PFSK-1 (cell line): Measurements from ENCODE around the gene CFAP61.

Experiments used
- POLR2AphosphoS5 ChIP-seq: IDR thresholded peaks from 2 replicates; pipeline ENCODE4 v1.6.1; 2012; ENCODE audit warnings: low read depth, mild to moderate bottlenecking, control low read depth, low read length, moderate library complexity
- REST ChIP-seq, 2 experiments: IDR thresholded peaks; 2 replicates each; pipeline versions ENCODE4 v1.6.1 to v1.8.0; 2011 to 2012; ENCODE audit warnings: low read depth in 2 of 2, low read length in 2 of 2, control low read depth in 1 of 2, inconsistent platforms in 1 of 2, mild to moderate bottlenecking in 1 of 2, moderate library complexity in 1 of 2; ENCODE audit not compliant: insufficient read depth in 1 of 2
- SIN3A ChIP-seq: IDR thresholded peaks from 2 replicates; pipeline ENCODE4 v1.6.1; 2012; ENCODE audit warnings: mild to moderate bottlenecking, low read length, moderate library complexity, borderline replicate concordance; ENCODE audit not compliant: insufficient read depth
- TAF1 ChIP-seq: IDR thresholded peaks from 2 replicates; pipeline ENCODE4 v1.6.1; 2012; ENCODE audit warnings: low read length, control low read depth, borderline replicate concordance; ENCODE audit not compliant: insufficient read depth

GRCh38 chr20:20343932-20344331, 291.6 kb downstream of the CFAP61 start:
- no peak for TF ChIP-seq REST (IDR thresholded peaks at IDR 0.05; ENCODE audit: insufficient read depth in 1 of 2, low read depth in 2 of 2, low read length in 2 of 2)
- TF ChIP-seq POLR2AphosphoS5, result no peak
- TF ChIP-seq SIN3A, result no peak
- no peak for TF ChIP-seq TAF1
